DOHH2 (cell line): ENCODE measurements around the gene CSRP3.

Experiments
- H3F3A ChIP-seq: fragments of 200-600 bp; sonication (generic), shearing (Covaris generic); 2 replicates; pipeline ENCODE4 v1.6.0; 2016; ENCODE audit warnings: antibody characterized with exemption, mild to moderate bottlenecking; ENCODE audit not compliant: control insufficient read depth, insufficient read depth
- H3K27ac ChIP-seq: fragments of 200-600 bp; sonication (generic); 2 replicates; pipeline ENCODE4 v1.5.1; 2014; ENCODE audit warnings: low read depth, mild to moderate bottlenecking, low read length, moderate library complexity
- H3K27me3 ChIP-seq: fragments of 200-600 bp; sonication (generic); 2 replicates; pipeline ENCODE4 v1.6.1; 2014; ENCODE audit warnings: mild to moderate bottlenecking, low read length, mixed read lengths; ENCODE audit not compliant: control insufficient read depth
- H3K36me3 ChIP-seq: fragments of 200-600 bp; sonication (generic); 2 replicates; pipeline ENCODE4 v1.6.1; 2014; ENCODE audit warnings: mild to moderate bottlenecking, low read length, moderate library complexity, mixed read lengths; ENCODE audit not compliant: control insufficient read depth
- H3K4me1 ChIP-seq: fragments of 200-600 bp; sonication (generic); 2 replicates; pipeline ENCODE4 v1.6.1; 2014; ENCODE audit warnings: mild to moderate bottlenecking, low read length, mixed read lengths; ENCODE audit not compliant: control insufficient read depth
- H3K4me2 ChIP-seq: fragments of 200-600 bp; sonication (generic); 2 replicates; pipeline ENCODE4 v1.6.0; 2014; ENCODE audit warnings: mild to moderate bottlenecking, low read length, moderate library complexity
- H3K4me3 ChIP-seq: fragments of 200-600 bp; sonication (generic); 2 replicates; pipeline ENCODE4 v1.5.1; 2014; ENCODE audit warnings: mild to moderate bottlenecking, low read length, mixed read lengths
- H3K79me2 ChIP-seq: fragments of 200-600 bp; sonication (generic); 2 replicates; pipeline ENCODE4 v1.6.1; 2014; ENCODE audit warnings: mild to moderate bottlenecking, low read length, mixed read lengths; ENCODE audit not compliant: control insufficient read depth
- H3K9me2 ChIP-seq: fragments of 200-600 bp; sonication (generic); replicated peaks from 2 replicates; pipeline ENCODE4 v1.6.1; 2014; ENCODE audit warnings: mild to moderate bottlenecking, low read length, mixed read lengths; ENCODE audit not compliant: control insufficient read depth
- H3K9me3 ChIP-seq: fragments of 200-600 bp; sonication (generic); 2 replicates; pipeline ENCODE4 v1.6.1; 2014; ENCODE audit warnings: antibody characterized with exemption, low read length, mixed read lengths; ENCODE audit not compliant: control insufficient read depth, insufficient read depth
- H4K20me1 ChIP-seq: fragments of 200-600 bp; sonication (generic); 2 replicates; pipeline ENCODE4 v1.6.0; 2014; ENCODE audit warnings: low read depth, mild to moderate bottlenecking, antibody characterized with exemption, low read length, moderate library complexity; ENCODE audit not compliant: control insufficient read depth, insufficient read depth
- CTCF ChIP-seq: fragments of 200-600 bp; sonication (generic); IDR thresholded peaks from one replicate; pipeline ENCODE4 v1.5.1; 2014; ENCODE audit warnings: antibody characterized with exemption, mild to moderate bottlenecking, low read depth, low read length; ENCODE audit not compliant: poor library complexity, severe bottlenecking
- EZH2phosphoT487 ChIP-seq: fragments of 200-600 bp; sonication (generic); IDR thresholded peaks from 2 replicates; pipeline ENCODE4 v1.6.1; 2017; ENCODE audit warnings: borderline replicate concordance, mild to moderate bottlenecking, antibody characterized with exemption, low read length, moderate library complexity, mixed read lengths

Gene CSRP3

GRCh38 chr11:19201737-19202605, at the start of gene CSRP3:
Gene CSRP3 (minus strand): TSS chr11:19201983. CDS start chr11:19192448, 9,535 bp downstream.
- Histone ChIP-seq H3K36me3 (no peaks in the 10 kb centered on the region), H3K4me1 (no peaks in the 10 kb centered on the region), H3K27ac (no peak within 1 kb of the TSS), H3K9me2 (no peaks in the 10 kb centered on the region), H3K9me3 (no peaks in the 10 kb centered on the region), H4K20me1 (no peaks in the 10 kb centered on the region), H3K27me3 (peaks cover 10% of the 10 kb centered on the region; the same call in 1 of the 2 replicates), H3F3A (no peaks in the 10 kb centered on the region), H3K79me2 (no peaks in the 10 kb centered on the region), H3K4me2 (no peak within 1 kb of the TSS), H3K4me3 (no peak within 1 kb of the TSS)
- TF ChIP-seq CTCF (no peak), EZH2phosphoT487 (no peak)

DNA sequence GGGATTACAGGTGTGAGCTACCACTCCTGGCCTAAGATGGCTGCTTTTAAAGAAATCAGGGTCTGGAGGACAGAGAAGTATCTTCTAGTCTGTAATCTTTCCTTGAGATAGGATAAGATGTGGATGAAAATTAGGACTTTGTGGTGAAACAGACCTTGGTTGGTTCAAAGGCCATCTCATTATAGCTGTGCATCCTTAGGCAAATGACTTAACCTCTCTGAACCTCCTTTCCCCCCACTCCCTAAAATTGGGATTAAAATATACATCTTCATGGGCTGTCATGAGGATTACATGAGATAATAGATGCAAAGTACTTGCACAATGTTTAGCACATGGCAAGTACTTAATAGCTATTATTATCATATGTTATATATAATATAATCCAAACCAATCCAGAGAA, 49.8 kb upstream of the CSRP3 start:
- Histone ChIP-seq H3K4me1 (no peaks in the 10 kb centered on the region), H3K4me2 (no peak overlapping the region), H3K27ac (no peak overlapping the region), H3K9me3 (0 out of 2 replicates have a peak, but pooled peaks cover 4% of the 10 kb centered on the region), H4K20me1 (no peaks in the 10 kb centered on the region), H3F3A (no peaks in the 10 kb centered on the region), H3K36me3 (no peaks in the 10 kb centered on the region), H3K9me2 (no peaks in the 10 kb centered on the region), H3K4me3 (no peak overlapping the region), H3K79me2 (no peaks in the 10 kb centered on the region), H3K27me3 (no peaks in the 10 kb centered on the region)
- no peak for TF ChIP-seq EZH2phosphoT487
- no peak for TF ChIP-seq CTCF

- Histone ChIP-seq H3K9me3 (0 out of 2 replicates have a peak, but pooled peaks cover 4% of the 10 kb centered on the region), H3K27ac (no peak overlapping the region), H3K36me3 (no peaks in the 10 kb centered on the region), H3F3A (peaks cover 7% of the 10 kb centered on the region; the same call in 1 of the 2 replicates), H3K4me1 (peaks cover 24% of the 10 kb centered on the region), H4K20me1 (no peaks in the 10 kb centered on the region), H3K4me2 (no peak overlapping the region), H3K27me3 (no peaks in the 10 kb centered on the region), H3K4me3 (no peak overlapping the region), H3K79me2 (peaks cover 12% of the 10 kb centered on the region), H3K9me2 (no peaks in the 10 kb centered on the region)
- TF ChIP-seq EZH2phosphoT487, result no peak
- no peak for TF ChIP-seq CTCF
These were observed 45.0 kb upstream of the CSRP3 start for GRCh38 chr11:19246816-19247215.
